ENCODE measurements around the gene TCL1B.
"Not testable (repeated sequence)": the region's sequence is repeated elsewhere in the genome, so short reads cannot be mapped to it uniquely, and the experiment has no call there.

The TCL1B gene

DNA sequence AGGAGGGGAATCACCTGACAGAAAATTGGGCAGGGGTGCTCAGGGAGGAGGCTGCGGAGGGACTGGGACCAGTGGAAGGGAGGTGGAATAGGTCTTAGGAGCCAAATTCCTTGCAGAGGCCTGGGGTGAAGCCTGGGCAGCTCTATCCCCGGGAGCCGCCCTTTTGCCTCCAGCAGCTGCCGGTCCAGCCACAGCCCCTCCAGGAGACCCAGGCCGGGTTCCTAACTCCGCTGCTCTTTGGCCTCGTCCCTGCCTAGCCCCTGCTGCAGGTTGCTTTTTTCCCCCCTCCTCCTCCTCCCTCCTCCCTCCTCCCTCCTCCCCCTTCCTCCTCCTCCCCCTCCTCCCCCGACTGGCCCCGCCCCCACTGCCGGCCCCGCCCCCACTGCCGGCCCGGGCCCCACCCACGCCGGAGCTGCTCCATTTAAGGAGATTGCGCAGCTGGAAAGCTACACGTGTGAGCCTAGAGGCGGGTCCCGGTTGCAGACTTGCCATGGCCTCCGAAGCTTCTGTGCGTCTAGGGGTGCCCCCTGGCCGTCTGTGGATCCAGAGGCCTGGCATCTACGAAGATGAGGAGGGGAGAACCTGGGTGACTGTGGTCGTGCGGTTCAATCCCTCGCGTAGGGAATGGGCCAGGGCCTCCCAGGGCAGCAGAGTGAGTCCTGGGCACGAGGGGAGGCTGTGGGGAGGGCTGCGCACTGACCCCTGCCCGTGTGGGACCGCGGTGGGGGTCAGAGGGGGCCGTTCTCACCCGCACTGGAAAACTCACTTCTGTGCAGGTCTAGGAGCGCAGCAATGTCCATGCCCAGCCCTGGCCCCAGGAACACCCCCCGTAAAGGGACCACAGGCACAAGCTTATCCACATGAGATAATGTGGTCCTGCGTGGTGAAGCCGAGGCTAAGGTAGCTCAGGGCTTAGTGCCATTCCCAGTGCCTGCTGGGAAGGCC is at the start of gene TCL1B:
TSS of gene TCL1B (plus strand) at position 449 of the 945 bp plus-strand sequence. CDS start at position 491, 42 bp downstream.
- no peak for DNase-seq

DNA sequence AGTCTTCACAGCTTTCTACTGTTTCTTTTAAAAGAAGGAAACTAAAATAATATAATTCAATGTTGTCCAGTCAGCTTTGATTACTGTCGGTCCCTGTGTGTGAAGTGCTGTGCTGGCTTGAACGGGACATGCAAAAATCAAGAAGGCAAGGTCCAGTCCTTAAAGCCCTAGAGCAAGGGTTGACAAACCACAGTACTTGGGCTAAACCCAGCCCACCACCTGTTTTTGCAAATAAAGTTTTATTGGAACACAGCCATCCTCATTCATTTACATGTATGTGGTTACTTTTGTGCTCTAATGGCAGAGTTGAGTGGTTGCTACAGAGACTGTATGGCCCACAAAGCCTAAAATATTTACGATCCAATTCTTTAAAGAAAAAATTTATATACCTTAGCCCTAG is 41.2 kb upstream of the TCL1B start:
- DNase-seq, result no peak

GRCh38 chr14:95645389-95645996 is 40.7 kb upstream of the TCL1B start:
- no peak for DNase-seq

DNA sequence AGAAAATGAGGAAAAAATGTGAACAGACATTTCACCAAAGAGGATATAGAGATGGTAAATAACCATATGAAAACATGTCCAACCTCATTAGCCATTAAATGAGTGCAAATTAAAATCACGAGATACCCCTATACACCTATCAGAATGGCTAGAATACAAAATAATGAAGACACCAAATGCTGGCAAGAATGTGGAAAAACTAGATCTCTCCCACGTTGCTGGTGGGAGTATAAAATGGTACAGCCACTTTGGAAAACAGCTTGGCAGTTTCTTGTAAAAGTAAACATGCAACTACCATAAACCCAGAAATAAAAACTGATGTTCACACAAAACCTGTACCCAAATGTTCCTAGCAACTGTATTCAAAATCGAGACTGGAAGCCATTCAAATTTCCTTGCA is 38.3 kb upstream of the TCL1B start:
- DNase-seq, result no peak

GRCh38 chr14:95649230-95649629 is 37.0 kb upstream of the TCL1B start:
- DNase-seq, result no peak

GRCh38 chr14:95651028-95651427 is 35.2 kb upstream of the TCL1B start:
- DNase-seq, result no peak

DNA sequence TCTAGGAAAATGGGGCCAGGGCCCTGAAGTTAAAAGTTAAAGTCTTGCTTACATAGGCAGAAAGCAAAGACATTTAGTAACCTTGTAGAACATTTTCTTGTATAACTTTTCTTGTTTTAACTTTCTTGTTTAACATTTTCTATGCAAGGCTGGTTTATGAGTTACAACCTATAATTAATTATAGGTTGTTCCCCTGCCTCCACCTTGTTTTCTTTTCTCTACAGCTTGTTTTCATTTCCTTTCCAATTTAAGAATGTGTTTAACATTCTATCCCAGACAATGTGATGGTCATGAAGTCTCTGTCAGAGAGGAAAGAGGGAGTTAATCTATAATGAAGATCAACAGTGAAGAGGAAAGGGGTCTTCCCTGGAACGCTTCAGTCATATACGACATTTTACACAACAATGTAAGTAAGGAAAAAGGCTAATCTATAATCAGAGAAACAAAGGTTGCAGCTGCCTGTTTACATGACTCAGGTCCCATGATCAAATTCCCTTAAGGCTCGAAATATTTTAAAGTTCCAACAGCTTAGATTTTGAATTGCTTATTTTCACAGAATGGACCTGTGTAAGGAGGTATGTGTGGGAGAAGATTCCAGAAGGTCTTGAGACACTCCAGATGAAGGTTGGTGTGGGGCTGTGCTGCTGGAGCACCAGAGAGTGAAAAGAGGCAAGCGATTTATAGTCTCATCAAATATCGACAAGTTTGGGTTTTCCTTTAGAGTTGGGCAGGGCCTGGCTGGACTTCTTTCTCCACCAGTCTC is 34.2 kb upstream of the TCL1B start:
- no peak for DNase-seq

DNA sequence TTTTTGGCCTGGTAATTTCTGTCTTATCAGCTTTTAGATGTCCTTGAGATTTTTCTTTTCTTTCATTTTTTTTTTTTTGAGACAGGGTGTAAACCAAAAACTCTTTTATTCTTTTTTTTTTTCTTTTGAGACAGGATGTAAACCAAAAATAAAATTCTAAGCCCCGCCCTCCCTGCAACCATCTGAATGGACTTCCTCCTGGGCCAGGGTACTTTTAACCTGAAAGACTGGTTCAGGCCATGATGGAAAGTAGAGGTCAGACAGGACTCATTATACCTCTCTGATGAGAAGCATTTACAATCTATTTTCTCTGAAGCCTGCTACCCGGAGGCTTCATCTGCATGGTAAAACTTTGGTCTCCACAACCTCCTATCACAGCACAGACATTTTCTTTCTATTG is 33.5 kb upstream of the TCL1B start:
- no peak for DNase-seq

- no peak for DNase-seq
Measured at GRCh38 chr14:95655461-95655860, 30.8 kb upstream of the TCL1B start.

DNA sequence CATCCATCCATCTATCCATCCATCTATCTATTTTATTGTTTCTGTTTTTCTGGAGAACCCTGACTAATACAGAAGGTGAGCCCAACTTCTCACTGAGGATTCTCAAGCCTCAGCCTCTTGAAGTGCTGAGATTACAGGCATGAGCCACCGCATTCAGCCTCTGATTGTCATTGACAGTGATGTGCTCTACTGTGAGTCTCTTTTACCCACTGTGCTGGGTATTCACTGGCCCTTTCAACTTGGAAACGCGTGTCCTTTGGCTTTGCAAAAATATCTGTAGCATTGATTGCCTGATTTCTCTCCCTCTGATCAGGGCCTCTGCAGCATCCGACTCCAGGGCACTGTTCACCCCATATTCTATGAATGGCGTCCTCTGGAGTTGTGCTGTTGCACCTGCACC is 29.6 kb upstream of the TCL1B start:
- no peak for DNase-seq

DNA sequence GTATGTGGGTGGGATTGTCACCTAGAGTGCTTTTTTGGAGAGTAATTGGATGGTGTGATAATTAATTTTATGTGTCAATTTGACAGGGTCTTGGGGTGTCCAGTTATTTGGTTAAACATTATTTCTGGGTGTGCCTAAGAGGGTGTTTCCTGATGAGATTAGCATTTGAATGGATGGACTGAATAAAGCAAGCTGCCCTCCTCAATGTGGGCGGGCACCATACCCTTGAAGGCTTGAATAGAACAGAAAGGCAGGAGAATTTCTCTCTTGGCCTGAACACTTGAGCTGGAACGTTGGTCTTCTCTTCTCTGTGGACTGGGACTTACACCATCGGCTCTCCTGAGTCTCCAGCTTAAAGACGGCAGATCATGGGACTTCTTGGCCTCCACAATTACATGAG is 28.8 kb upstream of the TCL1B start:
- DNase-seq, result no peak

DNA sequence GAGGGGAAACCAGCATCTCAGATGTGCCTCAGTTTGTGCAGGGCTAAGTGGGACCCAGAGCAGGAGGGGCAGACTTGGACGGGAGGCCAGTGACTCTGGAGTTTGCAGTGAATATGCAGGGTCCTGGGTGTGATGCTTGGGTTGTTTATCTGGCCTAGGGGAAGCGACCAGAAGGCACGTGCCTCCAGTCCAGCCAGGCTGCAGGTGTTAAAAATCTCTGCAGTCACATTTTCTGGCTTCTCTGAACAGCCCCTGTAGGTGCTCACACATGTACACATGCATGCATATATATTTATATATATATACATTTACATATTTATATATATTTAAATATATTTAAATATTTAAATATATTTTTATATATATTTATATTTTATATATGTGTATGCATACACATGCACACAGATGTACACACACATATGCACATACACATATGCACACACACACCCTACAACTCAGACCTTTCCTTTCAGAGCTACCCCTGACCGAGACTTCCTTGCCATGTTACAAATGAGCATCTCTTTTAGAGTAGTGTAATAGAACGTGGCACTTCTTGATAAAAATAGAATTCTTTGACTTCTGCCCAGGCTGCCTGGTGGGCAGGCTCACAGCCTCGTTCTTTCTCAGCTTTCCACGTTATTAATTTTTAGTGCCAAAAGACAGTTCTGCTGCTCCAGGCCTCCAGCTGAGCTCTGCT is 26.8 kb upstream of the TCL1B start:
- no peak for DNase-seq

DNA sequence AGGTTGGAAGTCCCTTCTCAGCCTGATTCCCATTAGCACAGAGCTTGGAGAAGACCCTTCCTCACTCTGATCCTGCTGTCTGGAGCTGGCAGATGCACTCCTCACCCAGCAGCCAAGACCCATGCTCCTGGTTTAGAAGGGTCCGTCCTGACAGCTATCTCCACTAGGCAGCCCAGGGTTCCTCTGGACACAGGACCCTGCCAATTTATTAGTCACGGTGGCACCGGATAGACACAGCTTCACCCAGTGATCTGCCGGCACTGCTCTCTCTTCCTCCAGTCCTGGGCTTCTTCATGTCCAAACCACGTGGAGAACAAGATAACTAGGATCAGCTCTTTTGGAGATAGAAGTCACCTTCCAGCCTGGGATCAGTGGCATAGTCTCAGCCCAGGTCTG is 26.2 kb upstream of the TCL1B start:
- DNase-seq, result no peak

DNA sequence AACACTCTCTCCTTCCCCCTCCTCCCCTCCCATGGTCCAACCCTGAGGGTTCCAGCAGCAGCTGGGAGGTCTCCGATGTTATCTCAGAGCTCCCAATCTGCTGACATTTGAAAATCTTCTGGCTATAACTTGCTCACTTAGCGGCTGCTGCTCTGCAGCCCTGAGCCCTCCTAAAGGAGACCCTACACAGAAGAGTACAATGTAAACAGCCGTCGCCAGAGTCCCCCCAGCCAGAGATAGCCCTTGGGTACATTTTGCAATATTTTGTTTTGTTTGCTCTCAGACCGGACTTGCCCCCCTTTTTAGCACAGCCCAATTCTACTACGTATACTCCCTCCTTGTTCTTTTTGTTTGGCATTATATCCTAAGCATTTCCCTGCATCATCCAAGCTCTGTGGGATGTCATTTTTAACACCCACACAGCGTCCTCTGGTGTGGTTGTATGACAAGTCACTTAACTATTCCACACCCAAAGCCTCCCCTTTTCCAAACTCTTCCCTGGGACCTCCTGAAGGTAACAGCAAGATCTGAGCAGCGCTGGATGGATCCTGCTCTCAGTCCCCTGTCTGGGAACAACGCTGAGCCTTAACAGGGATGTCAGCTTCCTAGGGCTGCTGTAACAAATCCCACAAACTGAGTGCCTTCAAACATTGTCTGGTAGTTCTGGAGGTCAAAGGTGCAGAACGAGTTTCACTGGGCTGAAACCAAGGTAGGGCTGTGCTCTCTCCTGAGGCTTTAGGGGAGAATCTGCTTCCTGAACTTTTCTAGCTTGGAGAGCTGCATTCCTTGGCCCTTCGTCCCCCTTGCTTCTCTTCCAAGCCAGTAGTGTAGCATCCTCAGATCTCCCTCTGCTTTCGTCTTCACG is 25.3 kb upstream of the TCL1B start:
- DNase-seq, result no peak

- no peak for DNase-seq
Measured at GRCh38 chr14:95662376-95663186, 23.6 kb upstream of the TCL1B start.

DNA sequence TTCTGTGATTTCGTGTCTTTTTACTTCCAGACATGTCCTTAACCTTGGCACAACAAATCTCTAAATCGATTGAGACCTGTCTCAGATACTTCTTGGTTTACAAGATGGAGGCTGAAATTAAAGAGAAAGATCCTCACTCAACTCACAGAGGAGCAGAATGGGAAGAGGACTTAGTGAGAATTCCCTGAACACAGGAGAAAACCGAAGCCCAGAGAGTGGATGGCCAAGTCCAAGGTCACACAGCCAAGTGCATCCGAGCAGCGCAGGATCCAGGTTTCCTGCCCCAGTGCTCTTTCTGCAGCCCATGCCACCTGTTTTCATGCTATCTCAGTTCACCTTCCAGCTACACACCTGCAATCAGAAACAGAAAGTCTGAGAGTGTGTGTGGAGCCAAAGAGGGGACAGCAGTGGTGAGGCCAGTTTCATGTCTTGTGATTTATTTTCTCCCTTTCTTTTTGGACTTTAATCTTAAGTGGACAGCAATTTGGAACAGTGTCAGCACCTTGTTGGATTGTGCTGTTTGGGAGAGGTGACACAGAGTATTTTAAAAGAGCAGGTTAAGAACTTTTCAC is 22.9 kb upstream of the TCL1B start:
- DNase-seq, result no peak

GRCh38 chr14:95664066-95664465 is 22.2 kb upstream of the TCL1B start:
- DNase-seq, result no peak

DNA sequence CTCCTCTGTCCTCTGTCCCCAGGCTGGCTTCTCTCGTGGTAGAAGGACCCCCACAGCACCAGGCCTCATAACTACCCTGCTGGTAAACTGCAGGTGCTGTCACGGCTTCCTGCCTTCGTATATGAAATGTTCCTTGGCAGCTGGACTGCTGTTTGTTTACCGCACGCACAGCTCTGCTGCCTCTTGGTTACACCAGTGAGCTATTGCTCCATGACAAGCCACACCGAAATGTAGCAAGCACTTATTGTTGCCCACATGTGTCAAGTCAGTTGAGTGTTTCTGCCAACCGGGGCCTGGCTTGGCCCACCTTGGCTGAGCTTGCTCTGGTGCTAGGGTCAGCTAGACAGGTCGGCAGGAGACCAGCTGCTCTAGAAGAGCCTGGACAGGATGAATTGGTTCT is 21.7 kb upstream of the TCL1B start:
- no peak for DNase-seq

DNA sequence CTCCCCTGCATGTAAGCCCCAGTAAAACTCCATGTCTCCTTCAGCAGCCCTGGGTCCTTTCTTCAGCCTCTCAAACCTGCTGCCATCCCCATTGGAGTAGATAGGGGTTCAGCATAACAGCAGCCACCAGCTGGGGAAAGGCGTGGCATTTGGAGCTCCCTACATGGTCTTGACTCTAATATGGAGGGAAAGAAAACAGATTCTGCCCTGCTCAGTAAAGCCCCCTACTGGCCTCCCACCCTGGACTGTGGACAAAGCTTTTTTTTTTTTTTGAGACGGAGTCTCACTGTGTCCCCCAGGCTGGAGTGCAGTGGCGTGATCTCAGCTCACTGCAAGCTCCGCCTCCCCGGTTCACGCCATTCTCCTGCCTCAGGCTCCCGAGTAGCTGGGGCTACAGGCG is 20.7 kb upstream of the TCL1B start:
- DNase-seq, result not testable (repeated sequence)

GRCh38 chr14:95666450-95666849 is 19.8 kb upstream of the TCL1B start:
- no peak for DNase-seq

DNA sequence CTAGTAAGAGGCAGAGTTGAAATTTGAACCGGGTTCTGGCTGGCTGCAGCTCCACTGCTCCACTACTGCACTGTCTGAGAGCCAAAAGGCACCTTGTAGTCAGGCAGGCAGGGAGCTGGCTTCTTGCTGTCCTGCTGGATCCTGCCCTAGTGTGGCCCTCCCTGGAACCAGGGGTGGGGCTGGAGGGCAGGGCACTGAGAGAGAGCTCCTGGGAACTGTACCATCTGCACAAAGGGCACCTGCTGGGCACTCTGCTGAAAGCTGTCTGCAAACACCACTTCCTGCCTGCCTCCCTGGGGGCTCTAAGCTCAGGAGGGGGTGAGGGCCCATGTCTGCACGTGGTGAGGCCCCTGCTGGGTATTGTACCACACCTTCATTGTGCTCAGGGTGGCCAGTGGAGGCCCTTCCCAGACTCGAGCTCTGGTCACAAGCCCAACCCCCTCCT is 19.0 kb upstream of the TCL1B start:
- no peak for DNase-seq

Data from EL (cell line).